GM18508 (cell line): ENCODE measurements around the gene ELFN2.
"Not testable (repeated sequence)": the region's sequence is repeated elsewhere in the genome, so short reads cannot be mapped to it uniquely, and the experiment has no call there.

Experiments
- ATAC-seq: cut with Tn5 transposase; IDR thresholded peaks from one replicate; pipeline ENCODE4 v1.9.1; 2021; ENCODE audit warnings: moderate number of reproducible peaks; ENCODE audit not compliant: insufficient read depth, unreplicated experiment

The ELFN2 gene

GRCh38 chr22:37342065-37342464 lies 85.2 kb downstream of the ELFN2 start:
- no peak for ATAC-seq

- no peak for ATAC-seq
These were observed 86.7 kb downstream of the ELFN2 start for GRCh38 chr22:37340331-37341262.

- no peak for ATAC-seq
These were observed 88.6 kb downstream of the ELFN2 start for GRCh38 chr22:37338539-37339246.

DNA sequence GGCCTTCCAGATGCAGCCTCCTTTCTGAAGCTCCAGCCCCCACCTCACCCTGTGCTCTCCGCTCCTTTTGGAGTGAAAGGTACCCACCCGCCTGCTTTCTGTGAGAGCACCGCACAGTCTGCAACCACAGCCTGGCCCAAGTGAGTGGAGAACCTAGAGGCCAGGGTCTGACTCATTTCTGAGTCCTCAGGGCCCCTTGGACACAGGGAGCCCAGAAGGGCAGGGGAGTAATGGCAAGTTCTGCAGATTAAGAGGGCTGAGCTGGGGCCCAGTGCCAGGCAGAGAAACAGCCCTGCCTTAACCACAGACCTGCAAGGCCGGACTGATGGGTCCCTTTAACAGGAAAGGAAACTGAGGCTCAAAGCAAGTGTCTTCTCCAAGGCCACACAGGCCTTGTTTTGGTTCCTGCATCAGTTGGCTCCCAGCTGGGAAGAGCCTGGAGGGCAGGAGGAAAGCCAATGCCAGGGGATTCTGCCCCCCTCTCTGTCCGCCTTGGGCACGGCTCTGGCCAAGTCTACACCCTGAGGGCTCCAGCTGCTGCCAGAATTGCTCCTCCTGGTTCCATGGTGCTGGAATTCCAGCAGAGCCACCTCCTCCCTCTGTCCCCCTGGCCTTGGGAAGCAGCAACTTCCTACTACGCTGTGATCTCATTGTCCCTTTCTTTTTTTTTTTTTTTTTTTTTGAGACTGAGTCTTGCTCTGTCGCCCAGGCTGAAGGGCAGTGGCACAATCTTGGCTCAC lies 89.9 kb downstream of the ELFN2 start:
- ATAC-seq = no peak

GRCh38 chr22:37336579-37336978 lies 90.7 kb downstream of the ELFN2 start:
- no peak for ATAC-seq

DNA sequence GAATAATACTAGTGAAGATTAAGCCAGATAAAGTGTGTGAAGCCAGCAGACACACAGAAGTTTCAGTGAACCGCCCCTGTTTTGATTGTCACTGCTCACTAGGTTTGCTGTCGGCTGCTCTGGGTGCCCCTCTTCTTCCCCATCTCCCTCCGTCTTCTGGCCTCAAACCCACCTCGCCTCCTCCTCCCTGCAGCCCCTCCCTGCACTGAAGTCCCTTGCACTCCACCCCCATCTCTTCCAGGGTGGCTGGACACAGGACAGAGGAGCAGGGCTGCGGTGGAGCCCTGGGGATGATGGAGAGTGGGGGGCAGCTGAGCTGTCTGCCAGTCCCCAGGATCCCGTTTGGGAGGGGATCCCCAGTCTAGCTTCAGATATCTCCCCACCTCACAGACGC lies 91.5 kb downstream of the ELFN2 start:
- ATAC-seq = no peak

DNA sequence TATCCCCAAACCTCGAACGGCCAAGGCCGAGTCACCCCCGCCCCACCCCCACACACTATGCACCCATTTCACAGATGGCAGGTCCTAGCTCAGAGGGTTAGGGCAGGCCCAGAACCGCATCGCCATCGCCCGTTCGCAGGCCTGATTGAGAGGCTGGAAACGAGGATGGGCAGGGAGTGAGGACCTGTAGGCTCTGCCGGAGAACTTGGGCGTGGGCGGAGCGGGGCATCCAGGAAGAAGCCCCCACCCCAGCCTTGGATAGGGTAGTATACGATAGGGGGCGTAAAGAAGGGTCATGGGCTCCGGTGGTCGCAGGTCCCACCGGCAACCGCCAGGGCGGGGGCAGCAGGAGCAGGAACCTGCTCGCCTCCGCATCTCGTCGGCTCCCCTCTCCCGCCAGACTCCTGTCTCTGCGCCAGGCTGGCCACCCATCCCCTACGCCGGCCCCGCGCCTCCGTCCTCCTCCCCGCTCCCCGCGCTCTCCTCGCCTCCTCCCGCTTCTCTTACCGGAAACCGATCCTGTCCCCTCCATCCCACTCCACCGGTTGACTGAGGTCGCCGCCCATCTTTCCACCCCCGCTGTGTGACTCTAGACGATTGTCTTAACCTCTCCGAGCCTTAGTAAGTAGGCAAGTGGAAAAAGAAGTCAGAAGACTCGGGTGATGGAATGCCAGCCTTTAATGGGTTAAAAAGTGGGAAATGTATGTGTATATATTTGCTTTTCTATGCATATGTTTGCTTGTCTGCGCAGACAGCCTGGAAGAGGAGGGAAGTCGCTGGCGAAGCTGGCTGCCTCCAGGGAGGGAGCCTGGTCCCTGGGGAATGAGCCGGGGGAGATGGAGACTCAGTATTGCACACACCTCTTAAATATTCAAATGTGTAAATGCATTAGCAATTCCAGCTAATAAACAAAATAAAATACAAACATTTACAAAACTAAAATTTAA lies 92.1 kb downstream of the ELFN2 start:
- no peak for ATAC-seq

DNA sequence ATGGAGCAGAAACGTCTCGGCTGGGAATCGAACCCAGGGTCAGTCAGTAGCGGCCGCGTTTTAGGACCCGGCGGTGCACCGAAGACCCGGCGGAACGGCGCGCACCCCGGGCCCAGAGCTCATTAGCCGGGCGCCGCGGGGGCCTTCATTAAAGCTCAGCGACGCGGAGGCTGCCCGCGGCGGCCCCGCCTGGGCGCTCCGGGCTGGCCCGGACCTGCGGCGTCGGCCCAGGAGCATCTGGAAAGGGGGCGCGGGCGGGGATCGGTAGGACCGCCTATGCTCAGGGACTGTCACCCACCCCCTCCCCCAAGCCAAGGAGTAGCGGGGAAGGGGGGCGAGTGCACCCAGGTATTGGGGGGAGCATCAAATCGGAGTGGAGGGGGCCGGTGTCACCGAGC lies 92.8 kb downstream of the ELFN2 start:
- no peak for ATAC-seq

DNA sequence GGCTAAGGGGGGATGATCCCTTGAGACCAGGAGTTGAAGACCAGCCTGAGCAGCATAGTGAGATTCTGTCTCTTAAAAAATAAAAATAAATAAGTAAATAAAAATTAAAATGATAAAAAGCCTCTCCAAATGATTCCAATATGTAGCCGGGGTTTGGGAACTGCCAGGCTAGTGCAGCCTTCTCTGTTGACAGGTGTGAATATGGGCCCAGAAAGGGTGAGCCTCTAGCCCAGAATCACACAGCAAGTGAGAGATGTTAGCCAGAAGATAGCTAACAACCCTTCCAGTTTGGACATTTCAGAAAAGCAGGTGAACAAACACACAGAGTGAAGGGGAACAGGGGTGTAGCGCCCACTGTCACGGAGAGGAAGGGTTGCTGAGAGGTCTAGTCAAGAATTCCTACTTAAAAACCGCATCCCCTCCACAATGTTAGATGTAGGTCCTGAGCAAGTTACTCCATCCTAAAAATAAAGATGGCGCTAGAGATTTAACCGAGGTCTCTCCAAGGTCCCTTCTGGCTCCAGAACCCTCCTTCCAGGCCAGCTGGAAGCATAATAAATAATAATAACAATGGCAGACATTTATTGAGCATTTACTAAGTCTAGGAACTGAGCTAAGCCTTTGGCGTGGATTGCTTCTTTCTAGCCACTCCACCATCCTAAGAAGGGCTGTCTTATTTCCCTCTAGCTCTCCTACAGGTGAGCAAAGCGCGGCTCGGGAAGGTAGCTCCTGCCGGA lies 93.4 kb downstream of the ELFN2 start:
- no peak for ATAC-seq

DNA sequence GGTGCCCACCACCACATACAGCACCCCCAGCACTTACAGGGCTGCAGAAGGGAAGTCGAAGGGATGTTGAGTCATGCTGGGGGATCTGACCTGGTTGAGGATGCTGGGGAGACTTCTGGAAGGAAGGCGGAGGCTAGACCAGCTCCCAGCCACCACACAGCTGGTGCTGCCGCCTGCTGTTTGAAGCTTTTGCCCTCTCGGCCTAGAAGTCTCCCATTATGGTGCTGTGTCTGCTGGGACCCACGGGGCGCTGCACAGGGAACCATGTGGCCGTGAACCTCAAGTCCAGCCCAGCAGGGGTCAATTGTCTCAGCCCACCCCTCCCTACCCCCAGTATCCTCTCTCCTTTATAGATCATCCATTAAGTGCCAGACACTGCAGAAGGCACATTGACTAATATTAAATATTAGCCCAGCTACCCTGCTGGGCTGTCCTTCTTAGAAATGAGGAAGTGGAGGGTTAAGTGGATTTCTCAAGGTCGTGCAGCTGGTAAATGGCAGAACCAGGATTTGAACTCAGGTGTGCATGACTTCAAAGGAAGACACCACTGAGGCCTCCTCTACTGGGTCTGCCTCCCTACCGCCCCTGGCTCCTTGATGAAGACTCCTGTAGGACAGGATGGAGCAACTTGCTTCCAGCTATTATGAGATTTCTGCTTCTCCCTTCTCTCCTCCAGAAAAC lies 95.3 kb downstream of the ELFN2 start:
- ATAC-seq = no peak

GRCh38 chr22:37331034-37331428 lies 96.2 kb downstream of the ELFN2 start:
- no peak for ATAC-seq

- no peak for ATAC-seq
These were observed 96.9 kb downstream of the ELFN2 start for GRCh38 chr22:37330200-37331033.

DNA sequence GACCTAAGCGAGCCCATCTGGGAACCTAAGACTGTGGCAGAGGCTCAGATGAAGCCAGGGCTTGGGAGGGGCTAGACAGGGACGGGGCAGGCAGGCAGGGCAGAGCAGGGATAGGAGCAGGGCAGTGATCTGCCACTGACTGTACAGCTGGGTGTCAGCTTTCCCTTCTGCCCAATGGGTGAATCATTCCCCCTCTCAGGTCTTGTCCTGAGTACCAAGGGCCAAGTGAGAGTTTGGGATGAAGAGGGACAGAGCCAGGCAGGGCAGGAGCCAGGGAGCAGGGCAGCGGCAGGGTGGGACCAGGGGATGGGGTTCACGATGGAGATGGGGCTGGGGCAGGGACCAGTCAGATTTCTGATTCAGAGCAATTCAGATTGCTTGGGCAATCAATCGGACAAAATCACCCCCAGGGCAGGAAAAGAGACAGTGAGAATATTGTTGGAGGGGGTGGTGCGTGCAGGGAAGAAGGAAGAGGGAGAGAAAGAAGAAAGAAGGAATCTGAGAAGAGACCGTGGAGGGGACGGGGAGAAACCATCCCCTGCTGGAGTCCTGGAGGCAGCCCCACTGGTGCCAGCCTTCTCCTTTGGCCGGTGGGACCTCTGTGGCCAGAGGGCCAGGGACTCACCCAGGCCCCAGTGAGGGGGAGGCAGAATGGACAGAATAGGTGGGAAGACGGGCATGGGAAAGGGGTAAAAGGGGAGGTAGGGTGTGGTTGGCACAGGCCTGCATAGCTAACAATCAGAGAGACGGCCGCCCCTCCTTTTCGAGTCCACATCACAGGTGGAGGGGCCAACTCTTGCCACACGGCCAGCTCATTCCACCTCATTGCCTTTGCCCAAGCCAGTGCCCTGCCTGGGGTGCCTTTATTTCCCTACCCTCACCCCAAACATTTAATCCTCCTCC lies 97.8 kb downstream of the ELFN2 start:
- no peak for ATAC-seq

- ATAC-seq = not testable (repeated sequence)
These were observed 98.6 kb downstream of the ELFN2 start for GRCh38 chr22:37328538-37329237.

- no peak for ATAC-seq
These were observed 99.3 kb downstream of the ELFN2 start for GRCh38 chr22:37328017-37328416.

DNA sequence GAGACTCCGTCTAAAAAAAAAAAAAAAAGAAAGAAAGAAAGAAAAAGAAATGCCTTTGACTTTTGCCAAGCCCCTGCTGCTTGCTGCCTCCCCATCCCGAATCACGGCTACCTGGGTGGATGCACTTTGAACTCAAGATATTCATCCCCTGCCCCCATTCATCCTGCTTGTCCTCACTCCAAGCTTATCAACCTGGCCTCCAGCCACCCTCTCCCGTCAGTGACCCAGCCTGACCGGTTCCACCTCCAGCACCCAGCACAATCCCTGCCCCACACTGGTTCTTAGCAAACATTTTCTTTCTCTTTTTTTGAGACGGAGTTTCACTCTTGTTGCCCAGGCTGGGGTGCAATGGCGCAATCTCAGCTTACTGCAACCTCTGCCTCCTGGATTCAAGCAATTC lies 100.6 kb downstream of the ELFN2 start:
- ATAC-seq = no peak
